SKM-1 (cell line): Measurements from ENCODE around the gene CSNK1A1L.

ENCODE experiments used
- DNase-seq: peaks from one replicate; lab custom pipeline; 2025; ENCODE audit not compliant: unreplicated experiment; lab: John Stamatoyannopoulos, UW

The CSNK1A1L gene

GRCh38 chr13:37105251-37105714 is at the start of gene CSNK1A1L:
CSNK1A1L (minus strand) TSS chr13:37105664; CDS start chr13:37105256, 408 bp downstream.
- no peak for DNase-seq

GRCh38 chr13:37149380-37149779 is 43.9 kb upstream of the CSNK1A1L start:
- DNase-seq, result no peak

GRCh38 chr13:37148501-37148900 is 43.0 kb upstream of the CSNK1A1L start:
- no peak for DNase-seq

GRCh38 chr13:37144661-37145060 is 39.2 kb upstream of the CSNK1A1L start:
- no peak for DNase-seq

- no peak for DNase-seq
These were observed 38.4 kb upstream of the CSNK1A1L start for GRCh38 chr13:37143911-37144310.

GRCh38 chr13:37142877-37143276 is 37.4 kb upstream of the CSNK1A1L start:
- no peak for DNase-seq

- no peak for DNase-seq
These were observed 35.5 kb upstream of the CSNK1A1L start for GRCh38 chr13:37141011-37141410.

GRCh38 chr13:37139356-37139755 is 33.9 kb upstream of the CSNK1A1L start:
- DNase-seq, result no peak

- no peak for DNase-seq
These were observed 33.5 kb upstream of the CSNK1A1L start for GRCh38 chr13:37138926-37139325.

GRCh38 chr13:37138169-37138568 is 32.7 kb upstream of the CSNK1A1L start:
- DNase-seq, result no peak

GRCh38 chr13:37136633-37137032 is 31.2 kb upstream of the CSNK1A1L start:
- no peak for DNase-seq

GRCh38 chr13:37136187-37136586 is 30.7 kb upstream of the CSNK1A1L start:
- DNase-seq, result no peak

- DNase-seq, result no peak
These were observed 29.1 kb upstream of the CSNK1A1L start for GRCh38 chr13:37134411-37135041.

GRCh38 chr13:37132211-37132610 is 26.7 kb upstream of the CSNK1A1L start:
- no peak for DNase-seq

GRCh38 chr13:37131092-37131491 is 25.6 kb upstream of the CSNK1A1L start:
- DNase-seq, result no peak

GRCh38 chr13:37129866-37130265 is 24.4 kb upstream of the CSNK1A1L start:
- no peak for DNase-seq

- DNase-seq, result no peak
These were observed 22.3 kb upstream of the CSNK1A1L start for GRCh38 chr13:37127691-37128241.

- no peak for DNase-seq
These were observed 17.9 kb upstream of the CSNK1A1L start for GRCh38 chr13:37123337-37123736.

GRCh38 chr13:37118016-37118415 is 12.6 kb upstream of the CSNK1A1L start:
- no peak for DNase-seq

- no peak for DNase-seq
These were observed 8.8 kb upstream of the CSNK1A1L start for GRCh38 chr13:37114250-37114649.

GRCh38 chr13:37113534-37113933 is 8.1 kb upstream of the CSNK1A1L start:
- no peak for DNase-seq

- no peak for DNase-seq
These were observed 3.7 kb upstream of the CSNK1A1L start for GRCh38 chr13:37109051-37109678.
